HepG2 (cell line): ENCODE data around the gene RSBN1. TPM values are rescaled to one million over a fixed set of nuclear protein-coding genes. Genes with fewer than 3 reads are reported as not detected.

Experiments
- ATAC-seq: fragments of 200-7000 bp; cut with Tn5 transposase; 3 replicates; pipeline ENCODE4 v1.9.1; 2020; ENCODE audit warnings: mild to moderate bottlenecking, moderate library complexity
- BruUV-seq: library from RNA; stranded (reverse); fragments of 400-500 nt; replicated peaks from 2 replicates; lab custom pipeline; 2021; lab: Mats Ljungman, UMichigan
- CTCF ChIA-PET: fragments of 300-600 bp; formaldehyde crosslinking; extraction: SDS; loops from one replicate; lab custom pipeline; 2021; ENCODE audit warnings: low total read pairs, inconsistent platforms, low intra/inter-chr PET ratio; lab: Yijun Ruan, JAX
- POLR2A ChIA-PET: fragments of 350-600 bp; sonication (Branson Sonifier 250); formaldehyde crosslinking; loops from one replicate; lab custom pipeline; 2020; ENCODE audit warnings: antibody characterized with exemption, inconsistent platforms; lab: Yijun Ruan, JAX
- DNase-seq: peaks from one replicate; pipeline ENCODE4 v3.0.0-alpha.2; 2015; ENCODE audit warnings: low spot score
- FAIRE-seq: peaks from 3 replicates; lab custom pipeline; 2011; peaks lifted over from hg19 to GRCh38; lab: Jason Lieb, UNC
- H2AFZ ChIP-seq: one replicate; pipeline ENCODE4 v1.6.1; 2011; ENCODE audit warnings: low read length, inconsistent platforms
- H3K27ac ChIP-seq: fragments of 300-600 bp; 3 replicates; pipeline ENCODE4 v1.8.0; 2011; ENCODE audit warnings: mixed run types, mild to moderate bottlenecking, mixed read lengths, low read length, inconsistent platforms; ENCODE audit not compliant: insufficient read depth; ENCODE audit errors: extremely low read length
- H3K27me3 ChIP-seq, 2 experiments: fragments of 200-600 bp in 1 of 2; 2 replicates in 1 of 2; 3 replicates in 1 of 2; pipeline versions ENCODE4 v1.6.0 to v1.8.0; 2011; ENCODE audit warnings: low read length in 2 of 2, mild to moderate bottlenecking in 2 of 2, moderate library complexity in 2 of 2, inconsistent platforms in 1 of 2; ENCODE audit not compliant: insufficient read depth in 2 of 2, control insufficient read depth in 1 of 2
- H3K36me3 ChIP-seq, 2 experiments: fragments of 200-600 bp in 1 of 2; replicated peaks in 1 of 2; 2 replicates in 1 of 2; 3 replicates in 1 of 2; pipeline versions ENCODE4 v1.5.1 to v1.8.0; 2011; ENCODE audit warnings: low read length in 2 of 2, inconsistent platforms in 1 of 2; ENCODE audit not compliant: insufficient read depth in 2 of 2, control insufficient read depth in 1 of 2
- H3K4me1 ChIP-seq: 2 replicates; pipeline ENCODE4 v1.5.1; 2012; ENCODE audit warnings: low read length, inconsistent platforms; ENCODE audit not compliant: insufficient read depth
- H3K4me2 ChIP-seq: 2 replicates; pipeline ENCODE4 v1.6.0; 2011; ENCODE audit warnings: low read depth, low read length, inconsistent platforms
- H3K4me3 ChIP-seq, 3 experiments: fragments of 200-600 bp in 1 of 3; sonication (generic), shearing (Covaris generic) in 1 of 3; replicated peaks in 1 of 3; 2 replicates each; pipeline ENCODE4 v1.5.1; 2011 to 2016; ENCODE audit warnings: low read length in 3 of 3, inconsistent platforms in 2 of 3, low read depth in 2 of 3, mild to moderate bottlenecking in 2 of 3, control low read depth in 1 of 3, mixed read lengths in 1 of 3; ENCODE audit not compliant: insufficient read depth in 1 of 3
- H3K79me2 ChIP-seq: one replicate; pipeline ENCODE4 v1.6.1; 2011; ENCODE audit warnings: low read length, inconsistent platforms; ENCODE audit not compliant: insufficient read depth
- H3K9ac ChIP-seq: 2 replicates; pipeline ENCODE4 v1.6.0; 2011; ENCODE audit warnings: mild to moderate bottlenecking, low read depth, low read length, inconsistent platforms; ENCODE audit not compliant: insufficient read depth
- H3K9me3 ChIP-seq: 2 replicates; pipeline ENCODE4 v1.5.1; 2012; ENCODE audit warnings: mild to moderate bottlenecking, low read length
- H4K20me1 ChIP-seq: 2 replicates; pipeline ENCODE4 v1.6.0; 2011; ENCODE audit warnings: inconsistent platforms, mild to moderate bottlenecking, low read length, moderate library complexity; ENCODE audit not compliant: insufficient read depth
- GLMP ChIP-seq: sonication (generic); formaldehyde crosslinking; IDR thresholded peaks from 2 replicates; pipeline ENCODE4 v1.9.0; 2021; ENCODE audit warnings: missing genetic modification reagents, mild to moderate bottlenecking, borderline replicate concordance
- HNRNPK ChIP-seq: fragments of 200-400 bp; formaldehyde crosslinking; IDR thresholded peaks from 2 replicates; pipeline ENCODE4 v1.6.1; 2018; ENCODE audit warnings: low read length, low read depth, moderate library complexity, mild to moderate bottlenecking; ENCODE audit not compliant: poor library complexity, severe bottlenecking
- MAFF ChIP-seq: IDR thresholded peaks from 2 replicates; pipeline ENCODE4 v1.6.1; 2011; ENCODE audit warnings: low read depth, low read length, improper control_type of control experiment
- SIN3B ChIP-seq: fragments of 150-350 bp; IDR thresholded peaks from 2 replicates; pipeline ENCODE4 v1.6.1; 2014; ENCODE audit warnings: low read length
- SMARCE1 ChIP-seq: fragments of 450-650 bp; IDR thresholded peaks from 2 replicates; pipeline ENCODE4 v1.6.1; 2017; ENCODE audit warnings: borderline replicate concordance
- SMC3 ChIP-seq: IDR thresholded peaks from 2 replicates; pipeline ENCODE4 v1.6.1; 2011; ENCODE audit warnings: low read length, improper control_type of control experiment
- STAG1 ChIP-seq: sonication (generic); formaldehyde crosslinking; IDR thresholded peaks from 2 replicates; pipeline ENCODE4 v1.4.0; 2020; ENCODE audit warnings: missing genetic modification reagents
- ZNF709 ChIP-seq: sonication (generic); formaldehyde crosslinking; IDR thresholded peaks from 2 replicates; pipeline ENCODE4 v1.5.0; 2020; ENCODE audit warnings: mild to moderate bottlenecking, missing genetic modification reagents
- WGBS: methylation state at CpG from one replicate; pipeline ENCODE4 v1.1.6; 2017; ENCODE audit warnings: low lambda C conversion rate; 5-methylcytosine and 5-hydroxymethylcytosine counted together
- in situ Hi-C: cut with HindIII; loops from 2 replicates; pipeline ENCODE4 v1.10.0; 2017; ENCODE audit warnings: low pct_unique_long_range_greater_than_20kb; ENCODE audit not compliant: extremely low pct_ligation_motif_present
- intact Hi-C: fragments of 100-400 bp; cut with micrococcal nuclease; formaldehyde crosslinking; loops from one replicate; pipeline ENCODE4 v1.10.0; 2022; ENCODE audit not compliant: unreplicated experiment
- polyA plus RNA-seq, 8 experiments: library from polyadenylated mRNA; depleted of rRNA in 3 of 8; stranded (reverse) in 7 of 8; unstranded in 1 of 8; fragments of >200 nt; fragmentation: Illumina TruSeq in 4 of 8; extraction: Trizol in 4 of 8; gene quantifications; 2 replicates each; pipeline versions ENCODE4 v1.2.1 to v1.2.3, GENCODE V29; 2011 to 2016; ENCODE audit warnings: low read depth in 4 of 8, missing spikeins in 1 of 8, mixed read lengths in 1 of 8; ENCODE audit not compliant: insufficient read depth in 1 of 8
- total RNA-seq, 5 experiments: library from RNA; depleted of rRNA; stranded (reverse); fragments of >200 nt; fragmentation: Illumina TruSeq; extraction: Trizol; gene quantifications; 2 replicates each; pipeline ENCODE4 v1.2.3, GENCODE V29; 2016; ENCODE audit warnings: low read depth in 1 of 5
- TF ChIP-seq, protein P1 (sequence below): IDR thresholded peaks from 2 replicates; pipeline ENCODE4 v1.6.1; 2012; ENCODE audit warnings: low read depth, low read length, improper control_type of control experiment
- TF ChIP-seq, protein P2 (sequence below): sonication (generic); formaldehyde crosslinking; IDR thresholded peaks from 2 replicates; pipeline ENCODE4 v1.5.0; 2020; ENCODE audit warnings: mild to moderate bottlenecking, missing genetic modification reagents, moderate library complexity

Gene RSBN1
- total and polyA plus RNA-seq, 2 of the 13 experiments (the other 11 are each of a cell fraction or from before 2014, with no cell fraction given) = 8.3 to 10.4 TPM

- Histone ChIP-seq H3K27me3 (0 out of 5 replicates have a peak, but pooled peaks cover 0 to 3% of the 10 kb centered on the region in 2 experiments), H3K4me1 (no peaks in the 10 kb centered on the region), H3K36me3 (no peaks in the 10 kb centered on the region), H3K79me2 (no peaks in the 10 kb centered on the region), H3K9me3 (no peaks in the 10 kb centered on the region), H3K4me3 (no peak overlapping the region), H3K9ac (no peak overlapping the region), H3K27ac (no peak overlapping the region), H3K4me2 (no peak overlapping the region; the same call in 1 of the 2 replicates), H4K20me1 (no peaks in the 10 kb centered on the region), H2AFZ (no peak overlapping the region)
- TF ChIP-seq MAFF (no peak), SMARCE1 (no peak), SMC3 (peak; percentile 42; the same call in 1 of the 2 replicates), GLMP (CRISPR knock-in tag) (no peak), HNRNPK (no peak), SIN3B (no peak), ZNF709 (no peak), STAG1 (peak; percentile 63)
- TF ChIP-seq, protein P1, sequence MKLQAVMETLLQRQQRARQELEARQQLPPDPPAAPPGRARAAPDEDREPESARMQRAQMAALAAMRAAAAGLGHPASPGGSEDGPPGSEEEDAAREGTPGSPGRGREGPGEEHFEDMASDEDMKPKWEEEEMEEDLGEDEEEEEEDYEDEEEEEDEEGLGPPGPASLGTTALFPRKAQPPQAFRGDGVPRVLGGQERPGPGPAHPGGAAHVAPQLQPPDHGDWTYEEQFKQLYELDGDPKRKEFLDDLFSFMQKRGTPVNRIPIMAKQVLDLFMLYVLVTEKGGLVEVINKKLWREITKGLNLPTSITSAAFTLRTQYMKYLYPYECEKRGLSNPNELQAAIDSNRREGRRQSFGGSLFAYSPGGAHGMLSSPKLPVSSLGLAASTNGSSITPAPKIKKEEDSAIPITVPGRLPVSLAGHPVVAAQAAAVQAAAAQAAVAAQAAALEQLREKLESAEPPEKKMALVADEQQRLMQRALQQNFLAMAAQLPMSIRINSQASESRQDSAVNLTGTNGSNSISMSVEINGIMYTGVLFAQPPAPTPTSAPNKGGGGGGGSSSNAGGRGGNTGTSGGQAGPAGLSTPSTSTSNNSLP = peak; percentile 49; the same call in 1 of the 2 replicates
- TF ChIP-seq, protein P2, sequence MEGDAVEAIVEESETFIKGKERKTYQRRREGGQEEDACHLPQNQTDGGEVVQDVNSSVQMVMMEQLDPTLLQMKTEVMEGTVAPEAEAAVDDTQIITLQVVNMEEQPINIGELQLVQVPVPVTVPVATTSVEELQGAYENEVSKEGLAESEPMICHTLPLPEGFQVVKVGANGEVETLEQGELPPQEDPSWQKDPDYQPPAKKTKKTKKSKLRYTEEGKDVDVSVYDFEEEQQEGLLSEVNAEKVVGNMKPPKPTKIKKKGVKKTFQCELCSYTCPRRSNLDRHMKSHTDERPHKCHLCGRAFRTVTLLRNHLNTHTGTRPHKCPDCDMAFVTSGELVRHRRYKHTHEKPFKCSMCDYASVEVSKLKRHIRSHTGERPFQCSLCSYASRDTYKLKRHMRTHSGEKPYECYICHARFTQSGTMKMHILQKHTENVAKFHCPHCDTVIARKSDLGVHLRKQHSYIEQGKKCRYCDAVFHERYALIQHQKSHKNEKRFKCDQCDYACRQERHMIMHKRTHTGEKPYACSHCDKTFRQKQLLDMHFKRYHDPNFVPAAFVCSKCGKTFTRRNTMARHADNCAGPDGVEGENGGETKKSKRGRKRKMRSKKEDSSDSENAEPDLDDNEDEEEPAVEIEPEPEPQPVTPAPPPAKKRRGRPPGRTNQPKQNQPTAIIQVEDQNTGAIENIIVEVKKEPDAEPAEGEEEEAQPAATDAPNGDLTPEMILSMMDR = peak; percentile 39
- in situ Hi-C loops = loop anchor here (25.0 kb wide), 1 partner anchor 452 kb away; no protein-coding TSS in a partner anchor
- ATAC-seq (no peak), DNase-seq (peak; percentile 42), FAIRE-seq (no peak)
- BruUV-seq = no TSS peak
- 1% methylated on average over 4 of the region's 4 CpGs for whole genome bisulfite sequencing
- ChIA-PET POLR2A (no interaction called here), CTCF (interaction anchor here (0.8 to 1.5 kb wide), 2 partner anchors 69 to 445 kb away, joined by 3 to 6 read pairs; partner anchors contain the start of genes AP4B1 and DCLRE1B)
- intact Hi-C loops = loop anchor here (2.0 to 10.0 kb wide), 4 partner anchors 37 to 449 kb away; partner anchors contain the start of genes HIPK1 and PTPN22
These were observed 23.5 kb upstream of the RSBN1 start for GRCh38 chr1:113835686-113836290.
